Measurements from ENCODE around the gene SLCO2A1.

Gene SLCO2A1

GRCh38 chr3:133998691-133999241 lies 31.0 kb downstream of the SLCO2A1 start:
- no peak for DNase-seq

GRCh38 chr3:133997871-133998635 lies 31.7 kb downstream of the SLCO2A1 start:
- DNase-seq = no peak

GRCh38 chr3:133996996-133997395 lies 32.7 kb downstream of the SLCO2A1 start:
- no peak for DNase-seq

DNA sequence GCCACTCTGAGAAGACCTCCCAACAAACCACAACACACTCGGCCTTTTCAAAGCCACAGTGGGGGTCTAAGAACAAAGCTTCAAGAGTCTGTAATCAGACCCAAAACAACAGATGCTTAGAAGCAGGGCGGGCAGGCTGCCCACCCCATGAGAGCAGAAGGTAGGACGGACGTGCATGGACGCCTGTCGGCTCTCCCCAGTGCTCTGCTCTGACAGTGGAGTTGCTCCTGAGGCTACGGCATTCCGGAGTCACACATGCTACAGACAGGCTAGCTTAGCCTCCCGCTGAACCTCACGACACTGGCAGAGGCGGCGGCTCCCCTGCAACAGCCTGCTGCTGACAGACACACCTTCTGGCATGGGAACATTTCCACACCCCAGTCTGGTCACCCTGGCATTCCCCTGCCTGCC lies 33.5 kb downstream of the SLCO2A1 start:
- DNase-seq = no peak

DNA sequence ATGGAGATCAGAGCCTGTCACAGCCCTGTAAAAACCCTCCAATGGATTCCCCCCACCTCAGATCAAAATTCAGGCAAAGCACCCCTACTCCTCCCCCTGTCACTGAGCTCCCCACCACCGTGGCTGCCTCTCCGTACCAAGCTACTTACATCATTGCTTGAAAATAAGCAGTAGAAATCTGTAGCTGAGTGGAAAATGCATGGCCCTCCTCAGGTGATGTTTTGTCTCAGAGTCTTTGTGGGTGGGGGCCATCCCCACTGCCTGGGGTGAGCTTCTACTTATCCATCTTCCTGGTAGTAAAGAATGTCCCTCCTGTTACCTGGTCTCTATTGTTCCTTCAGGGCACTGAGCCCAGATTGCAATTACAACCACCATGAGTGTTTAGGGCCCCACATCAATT lies 34.5 kb downstream of the SLCO2A1 start:
- no peak for DNase-seq

DNA sequence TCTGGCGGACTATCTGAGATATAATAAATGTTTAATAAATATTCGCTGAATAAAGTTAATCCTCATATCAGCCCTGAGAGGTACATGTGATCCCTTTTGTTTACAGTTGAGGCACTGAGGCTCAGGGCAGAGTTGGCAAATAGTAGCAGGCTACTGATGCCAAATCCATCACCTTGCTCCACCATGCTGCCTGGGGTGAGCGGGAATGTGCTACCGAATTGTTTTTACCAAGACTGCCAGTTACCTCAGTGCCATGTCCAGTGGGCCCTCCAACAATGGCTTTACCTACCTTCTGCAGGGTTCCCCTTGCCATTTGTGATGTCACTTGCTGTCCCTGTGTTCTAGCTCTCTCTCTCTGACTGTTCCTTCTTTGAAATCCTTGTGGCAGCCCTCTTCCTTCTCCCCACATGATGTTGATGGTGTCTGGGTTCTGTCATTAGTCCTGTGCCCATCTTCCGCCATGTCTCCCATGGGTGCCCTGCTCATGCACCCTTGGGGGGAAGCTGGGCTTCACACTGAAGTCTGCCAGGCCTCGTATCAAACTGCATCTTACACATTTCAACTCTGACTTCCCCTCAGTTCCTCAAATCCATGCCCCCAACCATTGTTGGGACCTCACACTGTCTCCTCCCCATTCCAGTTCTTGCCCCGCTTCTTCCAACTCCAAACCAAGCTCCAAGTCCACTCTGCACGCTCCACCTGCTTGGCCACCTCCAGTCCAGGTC lies 35.4 kb downstream of the SLCO2A1 start:
- DNase-seq = no peak

- DNase-seq = no peak
Measured at GRCh38 chr3:133992951-133993620, 36.6 kb downstream of the SLCO2A1 start.

- DNase-seq = no peak
Measured at GRCh38 chr3:133992381-133992780, 37.3 kb downstream of the SLCO2A1 start.

DNA sequence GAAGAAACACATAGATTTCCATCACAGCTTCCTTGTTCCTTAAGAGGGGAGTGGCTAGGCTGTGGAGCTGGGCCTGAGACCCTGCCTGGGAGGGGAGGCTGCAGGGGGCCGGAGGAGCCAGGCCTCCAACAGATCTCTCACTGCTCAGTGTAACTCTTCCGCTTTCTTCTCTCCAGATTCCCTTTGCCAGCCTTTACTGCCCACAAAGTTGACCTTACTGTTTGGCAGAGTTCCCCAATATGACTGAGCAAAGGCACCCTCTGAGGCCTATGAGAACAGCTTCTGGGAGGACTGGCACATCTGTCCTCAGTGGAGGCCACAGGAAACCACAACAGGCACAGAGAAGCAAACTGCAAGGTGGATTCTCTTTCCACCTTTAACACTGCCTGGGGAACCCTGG lies 38.1 kb downstream of the SLCO2A1 start:
- no peak for DNase-seq

DNA sequence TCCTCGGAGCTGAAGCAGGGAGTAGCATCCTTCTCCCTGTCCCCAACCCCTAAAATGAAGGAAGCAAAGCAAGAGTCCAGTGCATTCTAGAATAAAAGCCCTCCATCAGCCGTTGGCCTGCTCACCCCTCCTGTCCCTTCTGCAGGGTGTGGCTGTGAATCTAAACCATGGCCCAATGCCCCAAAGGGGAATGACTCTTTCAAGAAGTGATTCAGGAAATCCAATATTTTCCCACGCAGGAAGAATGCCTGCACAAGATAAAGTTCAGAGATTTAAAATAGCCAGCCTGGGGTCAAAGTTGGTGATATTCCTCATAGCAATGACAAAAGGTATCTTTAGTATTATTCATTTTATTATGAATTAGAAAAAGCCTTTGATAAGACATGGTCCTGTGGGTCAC lies 38.5 kb downstream of the SLCO2A1 start:
- DNase-seq = no peak

DNA sequence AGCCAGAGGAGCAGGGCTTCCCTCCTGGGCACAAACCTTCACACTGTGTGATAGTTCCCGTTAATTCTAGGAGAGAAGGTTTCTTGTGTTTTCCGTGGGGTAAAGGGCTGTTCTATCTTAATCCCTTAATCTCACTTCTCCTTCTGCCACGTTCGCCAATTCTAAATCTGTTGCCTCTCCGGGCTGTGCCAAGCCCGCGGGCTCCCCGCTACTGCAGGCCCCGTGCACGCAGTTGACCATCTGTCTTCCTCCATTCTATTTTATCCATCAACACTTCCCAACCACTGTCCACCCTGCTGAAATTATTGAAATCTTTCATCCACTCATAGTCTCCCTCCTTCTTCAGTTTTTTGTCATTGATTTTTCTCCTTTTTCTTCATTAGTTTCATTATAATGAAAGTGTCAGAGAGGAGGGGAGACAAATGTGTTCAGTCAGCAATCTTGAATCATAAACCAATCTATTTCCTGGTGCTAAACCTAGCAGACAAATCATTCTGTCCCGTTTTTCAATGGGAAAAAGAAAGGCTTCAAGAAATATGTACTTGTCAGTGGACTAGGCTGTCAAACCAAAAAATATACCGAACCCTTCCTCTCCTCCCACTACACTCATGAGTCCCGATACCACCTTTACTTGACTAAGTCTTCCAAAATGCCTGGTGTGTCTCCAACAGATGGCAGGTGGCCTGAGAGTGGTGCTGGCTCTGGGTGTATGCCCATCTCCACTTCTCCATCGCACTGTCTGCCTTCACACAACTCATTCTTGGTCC lies 39.6 kb downstream of the SLCO2A1 start:
- no peak for DNase-seq

GRCh38 chr3:133988631-133989161 lies 41.0 kb downstream of the SLCO2A1 start:
- DNase-seq = no peak

GRCh38 chr3:133987948-133988484 lies 41.7 kb downstream of the SLCO2A1 start:
- DNase-seq = no peak

DNA sequence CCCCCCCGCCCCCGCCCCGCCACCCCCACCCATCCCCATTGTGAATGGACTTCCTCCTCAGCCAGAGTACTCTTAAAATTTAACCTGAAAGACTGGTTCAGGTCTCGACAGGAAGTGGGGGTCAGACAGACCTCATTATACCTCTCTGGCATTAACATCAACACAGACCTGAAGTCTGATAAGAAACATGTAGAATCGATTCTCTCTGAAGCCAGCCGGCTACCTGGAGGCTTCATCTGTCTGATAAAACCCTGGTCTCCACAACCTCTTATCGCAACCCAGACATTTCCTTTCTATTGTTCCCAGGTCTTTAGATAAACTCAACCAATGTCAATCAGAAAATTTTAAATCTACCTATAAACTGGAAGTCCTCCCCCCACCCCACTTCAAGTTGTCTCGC lies 42.6 kb downstream of the SLCO2A1 start:
- no peak for DNase-seq

DNA sequence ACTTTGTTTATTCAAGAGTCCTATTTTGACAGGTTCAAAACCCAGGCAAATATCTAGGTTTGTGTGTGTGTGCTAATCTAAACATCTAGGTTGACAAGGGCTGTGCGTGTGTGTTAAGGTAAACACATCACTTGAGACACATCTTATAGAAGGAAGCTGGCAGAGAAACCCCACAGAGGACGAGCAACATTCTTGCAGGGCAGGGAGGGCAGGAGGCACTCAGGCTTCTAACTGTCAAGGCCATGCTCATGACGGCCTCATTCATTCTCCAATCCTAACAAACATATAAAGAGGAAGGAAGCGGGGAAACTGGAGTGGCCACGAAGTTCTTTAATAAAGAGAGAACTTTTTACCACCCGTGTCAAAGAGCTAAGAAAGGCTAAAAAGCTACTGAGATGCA lies 43.4 kb downstream of the SLCO2A1 start:
- DNase-seq = no peak

- DNase-seq = no peak
Measured at GRCh38 chr3:133984975-133985374, 44.8 kb downstream of the SLCO2A1 start.

DNA sequence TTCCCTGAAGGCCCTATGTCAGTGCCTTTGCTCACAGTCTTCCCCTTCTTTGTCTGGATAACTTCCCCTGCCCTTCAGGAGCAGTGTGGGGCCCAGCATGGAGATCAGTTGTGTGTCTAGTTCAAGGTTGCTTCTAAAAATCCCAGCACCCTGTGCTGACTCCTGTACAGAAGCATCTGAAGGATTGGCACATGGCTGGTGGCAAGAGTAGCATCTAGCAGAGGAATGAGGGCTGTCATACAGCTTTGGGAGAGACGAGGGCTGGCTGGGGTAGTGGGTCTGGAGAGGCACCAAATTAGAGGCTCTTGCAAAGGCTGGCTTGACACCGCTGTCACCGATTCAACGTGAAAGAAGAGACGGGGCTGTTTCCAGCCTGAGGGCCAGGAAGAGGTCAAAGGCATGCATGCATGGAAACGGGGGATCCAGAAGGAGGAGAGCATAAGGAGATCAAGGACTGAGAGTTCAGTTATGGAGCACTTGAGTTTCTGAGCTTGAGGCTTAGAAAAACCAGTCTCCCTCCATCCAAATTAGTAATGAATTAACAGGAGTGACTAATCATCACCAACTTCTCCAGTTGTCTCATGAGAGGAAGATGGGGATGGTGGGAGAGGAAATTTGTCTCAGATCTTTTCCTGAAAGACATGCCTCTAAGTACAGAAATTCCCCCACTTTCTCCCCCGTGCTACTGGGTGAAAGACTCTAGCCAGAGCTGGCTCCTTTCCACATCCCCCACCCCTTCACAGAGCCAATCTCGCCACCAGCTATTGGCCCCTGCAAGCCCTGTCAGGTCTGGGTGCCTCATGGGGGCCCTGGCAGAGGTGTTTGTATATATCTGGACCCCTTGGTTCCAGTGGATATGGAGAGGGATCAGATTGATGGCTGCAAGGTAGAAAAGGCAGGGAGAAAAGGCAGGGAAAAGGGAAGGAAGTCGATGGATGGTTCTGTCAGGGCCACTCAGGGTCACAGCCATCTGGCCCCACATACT lies 45.9 kb downstream of the SLCO2A1 start:
- no peak for DNase-seq

- no peak for DNase-seq
Measured at GRCh38 chr3:133983126-133983525, 46.6 kb downstream of the SLCO2A1 start.

DNA sequence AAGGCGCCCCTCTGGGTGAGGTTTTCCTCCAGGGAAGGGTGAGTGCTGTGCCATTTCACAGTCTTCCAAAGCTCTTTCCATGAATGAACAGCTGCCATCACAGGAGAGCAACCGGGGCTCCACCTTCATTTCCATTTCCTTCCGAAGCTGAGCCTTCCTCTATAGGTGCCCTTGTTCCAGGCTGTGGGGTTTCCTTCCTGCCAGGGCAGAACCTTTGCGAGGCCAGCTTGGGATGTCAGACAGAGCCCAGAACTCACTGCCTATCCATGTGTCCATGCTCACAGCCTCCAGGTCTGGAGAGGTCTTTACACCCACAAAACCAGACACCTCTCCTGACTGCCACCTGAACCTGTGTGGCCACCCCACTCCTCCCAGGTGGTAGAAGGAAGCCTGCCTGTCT lies 49.2 kb downstream of the SLCO2A1 start:
- DNase-seq = no peak

DNA sequence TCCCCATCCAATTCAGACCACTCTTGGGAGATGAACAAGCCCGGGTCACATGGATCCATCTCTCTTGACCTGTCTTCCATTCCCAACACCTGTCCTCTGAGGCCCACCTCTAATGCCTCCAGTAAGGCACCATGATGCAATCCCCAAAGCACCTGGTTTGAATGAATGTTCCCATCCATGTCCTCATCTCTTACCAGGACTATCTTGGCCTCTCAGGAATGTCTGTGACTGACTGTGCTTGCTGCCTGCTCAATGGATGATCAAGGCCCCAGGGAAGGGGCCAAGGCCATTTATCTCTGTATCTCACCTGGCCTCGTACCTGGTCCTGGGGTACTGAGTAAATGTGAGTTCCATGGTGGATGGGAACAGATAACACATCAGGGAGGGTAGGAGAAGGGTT lies 49.7 kb downstream of the SLCO2A1 start:
- DNase-seq = no peak

DNA sequence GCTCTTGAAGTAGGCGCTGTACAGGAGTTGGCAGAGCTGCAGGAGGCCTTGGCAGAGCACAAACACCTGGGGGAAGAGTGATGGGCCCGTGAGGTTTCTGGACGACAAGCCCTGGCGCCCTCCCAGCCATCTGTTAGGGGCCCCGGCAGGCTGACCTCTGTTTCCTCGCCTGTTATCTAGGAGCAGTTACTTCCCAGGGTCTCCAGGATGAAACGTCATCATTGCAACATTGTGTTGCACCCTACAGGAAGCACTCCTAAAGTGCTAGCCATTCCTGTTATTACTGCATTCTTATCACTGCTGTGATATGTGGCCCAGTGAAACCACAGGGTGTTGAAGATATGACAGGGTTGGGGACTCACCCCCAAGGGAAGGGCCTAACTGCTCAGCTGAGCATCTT lies 50.2 kb downstream of the SLCO2A1 start:
- DNase-seq = no peak

Measured in bone marrow (tissue), 2 donors.